Hepatocyte (in vitro differentiated cells): ENCODE measurements around the gene GPD1. TPM values are rescaled to one million over a fixed set of nuclear protein-coding genes. Genes with fewer than 3 reads are reported as not detected.

Experiments used
- DNase-seq: peaks from one replicate; pipeline ENCODE4 v3.0.0-alpha.2; 2016; ENCODE audit warnings: low spot score
- H2AFZ ChIP-seq: fragments of 200-600 bp; sonication (generic); 2 replicates; pipeline ENCODE4 v1.6.0; 2016; ENCODE audit warnings: antibody characterized with exemption, mild to moderate bottlenecking
- H3K27ac ChIP-seq: fragments of 200-600 bp; sonication (generic); 2 replicates; pipeline ENCODE4 v1.5.1; 2016; ENCODE audit warnings: mild to moderate bottlenecking
- H3K27me3 ChIP-seq: fragments of 200-600 bp; sonication (generic); 2 replicates; pipeline ENCODE4 v1.6.1; 2016
- H3K36me3 ChIP-seq: fragments of 200-600 bp; sonication (generic); replicated peaks from 2 replicates; pipeline ENCODE4 v1.5.1; 2016; ENCODE audit warnings: low read depth; ENCODE audit not compliant: insufficient read depth
- H3K4me1 ChIP-seq: fragments of 200-600 bp; sonication (generic); 2 replicates; pipeline ENCODE4 v1.5.1; 2016; ENCODE audit warnings: mild to moderate bottlenecking, moderate library complexity; ENCODE audit not compliant: insufficient read depth
- H3K4me2 ChIP-seq: fragments of 200-600 bp; sonication (generic); 2 replicates; pipeline ENCODE4 v1.6.0; 2016
- H3K4me3 ChIP-seq: fragments of 200-600 bp; sonication (generic); 2 replicates; pipeline ENCODE4 v1.5.1; 2016; ENCODE audit warnings: mild to moderate bottlenecking
- H3K79me2 ChIP-seq: fragments of 200-600 bp; sonication (generic); 2 replicates; pipeline ENCODE4 v1.6.0; 2017; ENCODE audit warnings: mild to moderate bottlenecking
- H3K9me2 ChIP-seq: fragments of 200-600 bp; sonication (generic); replicated peaks from 2 replicates; pipeline ENCODE4 v1.6.0; 2017; ENCODE audit warnings: mild to moderate bottlenecking; ENCODE audit not compliant: insufficient read depth
- H3K9me3 ChIP-seq: fragments of 200-600 bp; sonication (generic); 2 replicates; pipeline ENCODE4 v1.5.1; 2016; ENCODE audit warnings: low read depth, mild to moderate bottlenecking
- H4K20me1 ChIP-seq: fragments of 200-600 bp; sonication (generic); 2 replicates; pipeline ENCODE4 v1.6.0; 2016; ENCODE audit warnings: mild to moderate bottlenecking; ENCODE audit not compliant: insufficient read depth, poor library complexity, severe bottlenecking
- EZH2 ChIP-seq: fragments of 200-600 bp; sonication (generic); IDR thresholded peaks from 2 replicates; pipeline ENCODE4 v1.6.1; 2016; ENCODE audit warnings: antibody characterized with exemption, mild to moderate bottlenecking, borderline replicate concordance
- EZH2phosphoT487 ChIP-seq: fragments of 200-600 bp; sonication (generic); IDR thresholded peaks from one replicate; pipeline ENCODE4 v1.6.1; 2018; ENCODE audit warnings: antibody characterized with exemption, mild to moderate bottlenecking, low read depth, moderate library complexity; ENCODE audit not compliant: unreplicated experiment, severe bottlenecking
- WGBS: methylation state at CpG from one replicate; pipeline ENCODE4 v1.1.6; 2016; ENCODE audit warnings: low lambda C conversion rate; ENCODE audit errors: missing lambda C conversion rate; 5-methylcytosine and 5-hydroxymethylcytosine counted together
- polyA plus RNA-seq: library from polyadenylated mRNA; unstranded; fragments of >200 nt; fragmentation: Nextera tagmentation; extraction: Ambion mirVana; gene quantifications from 2 replicates; pipeline ENCODE4 v1.2.1, GENCODE V29; 2016
- total RNA-seq: library from RNA; depleted of rRNA; stranded (reverse); fragments of >200 nt; gene quantifications from 2 replicates; pipeline ENCODE4 v1.2.3, GENCODE V29; 2014
- TF ChIP-seq, protein P1 (sequence below): fragments of 200-600 bp; sonication (generic); IDR thresholded peaks from 2 replicates; pipeline ENCODE4 v1.5.1; 2016; ENCODE audit warnings: antibody characterized with exemption, mild to moderate bottlenecking; ENCODE audit not compliant: poor library complexity

Gene GPD1
- total RNA-seq (46.8 and 64.1 TPM in 2 replicates), polyA plus RNA-seq (20.4 and 30.6 TPM in 2 replicates)

GRCh38 chr12:50103767-50104321 lies at the start of gene GPD1:
Gene GPD1 (plus strand): TSS chr12:50104008. CDS start chr12:50104051, 43 bp downstream.
- peak within 1 kb of the TSS; percentile 76 for H3K4me2 ChIP-seq
- DNase-seq = peak; percentile 92
- no peaks in the 10 kb centered on the region for H4K20me1 ChIP-seq
- WGBS = 35% methylated on average over 13 of the region's 13 CpGs
- no peaks in the 10 kb centered on the region for H3K9me2 ChIP-seq
- peak within 1 kb of the TSS; percentile 84 for H3K27ac ChIP-seq
- no peaks in the 10 kb centered on the region for H3K9me3 ChIP-seq
- no peak within 1 kb of the TSS for H2AFZ ChIP-seq
- H3K27me3 ChIP-seq = no peaks in the 10 kb centered on the region
- H3K36me3 ChIP-seq = no peaks in the 10 kb centered on the region
- H3K4me3 ChIP-seq = no peak within 1 kb of the TSS
- TF ChIP-seq, protein P1, sequence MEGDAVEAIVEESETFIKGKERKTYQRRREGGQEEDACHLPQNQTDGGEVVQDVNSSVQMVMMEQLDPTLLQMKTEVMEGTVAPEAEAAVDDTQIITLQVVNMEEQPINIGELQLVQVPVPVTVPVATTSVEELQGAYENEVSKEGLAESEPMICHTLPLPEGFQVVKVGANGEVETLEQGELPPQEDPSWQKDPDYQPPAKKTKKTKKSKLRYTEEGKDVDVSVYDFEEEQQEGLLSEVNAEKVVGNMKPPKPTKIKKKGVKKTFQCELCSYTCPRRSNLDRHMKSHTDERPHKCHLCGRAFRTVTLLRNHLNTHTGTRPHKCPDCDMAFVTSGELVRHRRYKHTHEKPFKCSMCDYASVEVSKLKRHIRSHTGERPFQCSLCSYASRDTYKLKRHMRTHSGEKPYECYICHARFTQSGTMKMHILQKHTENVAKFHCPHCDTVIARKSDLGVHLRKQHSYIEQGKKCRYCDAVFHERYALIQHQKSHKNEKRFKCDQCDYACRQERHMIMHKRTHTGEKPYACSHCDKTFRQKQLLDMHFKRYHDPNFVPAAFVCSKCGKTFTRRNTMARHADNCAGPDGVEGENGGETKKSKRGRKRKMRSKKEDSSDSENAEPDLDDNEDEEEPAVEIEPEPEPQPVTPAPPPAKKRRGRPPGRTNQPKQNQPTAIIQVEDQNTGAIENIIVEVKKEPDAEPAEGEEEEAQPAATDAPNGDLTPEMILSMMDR = no peak
- no peak for TF ChIP-seq EZH2
- TF ChIP-seq EZH2phosphoT487 = no peak
- peaks cover 2% of the 10 kb centered on the region for H3K79me2 ChIP-seq
- peaks cover 25% of the 10 kb centered on the region for H3K4me1 ChIP-seq

DNA sequence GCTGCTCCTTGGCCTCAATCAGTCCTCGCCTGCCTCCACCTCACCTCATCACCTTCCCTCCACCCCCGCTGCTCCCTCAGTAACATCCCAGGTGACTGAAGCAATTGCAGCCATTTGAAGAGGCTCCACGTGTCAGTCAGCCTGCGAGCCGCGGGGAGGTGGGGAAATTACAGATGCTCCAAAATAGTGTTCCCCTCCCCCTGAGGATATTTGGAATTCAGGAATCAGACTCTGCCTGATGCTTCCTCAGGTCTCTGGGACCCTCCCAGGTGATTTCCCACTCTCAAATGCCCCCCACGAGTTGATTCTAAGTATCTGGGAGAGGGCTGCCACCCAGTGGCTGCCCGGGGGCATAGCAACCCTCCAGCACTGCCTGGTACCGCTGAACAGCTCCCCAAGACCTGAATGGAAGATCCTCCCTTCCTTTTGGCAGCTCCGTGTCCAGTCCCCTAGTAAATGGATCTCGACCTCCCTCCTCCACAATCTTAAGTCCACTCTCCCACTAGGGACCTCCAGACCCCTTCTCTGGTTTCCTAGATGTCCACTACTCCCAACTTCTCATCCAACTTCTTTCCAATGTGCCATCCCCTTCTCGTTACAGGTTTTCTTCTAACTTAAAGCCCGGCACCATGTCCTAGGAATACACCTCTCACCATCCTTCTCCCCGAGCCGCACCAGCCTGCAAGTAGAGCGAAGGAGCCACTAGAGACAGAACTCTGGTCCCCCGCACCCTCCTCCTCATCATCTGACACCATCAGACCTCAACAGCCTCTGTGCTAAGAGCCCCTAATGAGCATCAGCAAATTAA lies 47.8 kb upstream of the GPD1 start:
- H3K9me2 ChIP-seq = no peaks in the 10 kb centered on the region
- H2AFZ ChIP-seq = no peak overlapping the region
- H3K27me3 ChIP-seq = peaks cover 21% of the 10 kb centered on the region
- peak overlapping the region; percentile 95 for H3K4me2 ChIP-seq
- H3K27ac ChIP-seq = no peak overlapping the region
- DNase-seq = peak; percentile 76
- WGBS = 12% methylated on average over 17 of the region's 17 CpGs
- no peaks in the 10 kb centered on the region for H3K79me2 ChIP-seq
- H4K20me1 ChIP-seq = no peaks in the 10 kb centered on the region
- no peaks in the 10 kb centered on the region for H3K36me3 ChIP-seq
- H3K9me3 ChIP-seq = no peaks in the 10 kb centered on the region
- TF ChIP-seq EZH2phosphoT487 = no peak
- TF ChIP-seq, protein P1 = peak; percentile 95
- H3K4me1 ChIP-seq = peaks cover 5% of the 10 kb centered on the region
- no peak overlapping the region for H3K4me3 ChIP-seq

DNA sequence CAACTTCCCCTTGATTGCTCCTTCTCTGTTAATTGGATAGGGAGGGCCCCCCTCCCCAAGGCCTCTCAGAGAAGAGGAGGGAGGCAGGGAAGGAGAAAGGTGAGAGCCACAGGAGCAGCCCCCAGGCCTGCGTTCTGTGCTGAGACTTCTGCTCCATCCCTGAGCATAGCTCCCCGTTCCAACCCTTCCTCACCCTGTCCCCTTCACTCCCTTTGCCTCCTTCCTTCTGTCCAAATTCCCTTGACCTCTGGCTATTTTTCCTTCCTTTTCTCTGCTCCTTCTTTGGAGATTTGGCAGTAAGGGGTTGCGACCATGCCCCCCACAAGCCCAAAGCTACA lies 47.2 kb upstream of the GPD1 start:
- no peaks in the 10 kb centered on the region for H3K4me1 ChIP-seq
- peak overlapping the region; percentile 95 for H3K4me2 ChIP-seq
- TF ChIP-seq, protein P1 = no peak
- TF ChIP-seq EZH2phosphoT487 = no peak
- no peak for TF ChIP-seq EZH2
- no peak for DNase-seq
- no peak overlapping the region for H3K27ac ChIP-seq
- H3K9me3 ChIP-seq = no peaks in the 10 kb centered on the region
- no peaks in the 10 kb centered on the region for H3K9me2 ChIP-seq
- no peaks in the 10 kb centered on the region for H4K20me1 ChIP-seq
- H2AFZ ChIP-seq = no peak overlapping the region
- 26% methylated on average over 3 of the region's 3 CpGs for WGBS
- H3K79me2 ChIP-seq = no peaks in the 10 kb centered on the region
- no peak overlapping the region for H3K4me3 ChIP-seq
- peaks cover 21% of the 10 kb centered on the region for H3K27me3 ChIP-seq
- H3K36me3 ChIP-seq = no peaks in the 10 kb centered on the region
